Epithelial cell of prostate (primary cell): ENCODE measurements around the gene TP53BP2.
A peak's percentile ranks its signal among the peaks of the same experiment; 100 is the strongest.

Experiments used
- DNase-seq: peaks from one replicate; pipeline ENCODE4 v3.0.0-alpha.2; 2011; ENCODE audit warnings: low read depth, low spot score
- H3K27ac ChIP-seq: fragments of 450-650 bp; 2 replicates; pipeline ENCODE4 v1.5.1; 2017; ENCODE audit warnings: mild to moderate bottlenecking

Gene TP53BP2

GRCh38 chr1:223802602-223803001 lies 43.1 kb downstream of the TP53BP2 start:
- no peak overlapping the region for H3K27ac ChIP-seq
- no peak for DNase-seq

- DNase-seq = no peak
- no peak overlapping the region for H3K27ac ChIP-seq
Measured at GRCh38 chr1:223802032-223802431, 43.7 kb downstream of the TP53BP2 start.

- no peak for DNase-seq
- no peak overlapping the region for H3K27ac ChIP-seq
Measured at GRCh38 chr1:223796210-223796609, 49.5 kb downstream of the TP53BP2 start.

- no peak overlapping the region for H3K27ac ChIP-seq
- DNase-seq = no peak
Measured at GRCh38 chr1:223794136-223794880, 51.4 kb downstream of the TP53BP2 start.

GRCh38 chr1:223793716-223794115 lies 52.0 kb downstream of the TP53BP2 start:
- DNase-seq = no peak
- H3K27ac ChIP-seq = no peak overlapping the region

GRCh38 chr1:223792046-223792445 lies 53.7 kb downstream of the TP53BP2 start:
- no peak for DNase-seq
- H3K27ac ChIP-seq = no peak overlapping the region

GRCh38 chr1:223788746-223789415 lies 56.9 kb downstream of the TP53BP2 start:
- H3K27ac ChIP-seq = no peak overlapping the region
- DNase-seq = no peak

GRCh38 chr1:223785808-223786207 lies 59.9 kb downstream of the TP53BP2 start:
- no peak overlapping the region for H3K27ac ChIP-seq
- no peak for DNase-seq

- no peak overlapping the region for H3K27ac ChIP-seq
- no peak for DNase-seq
Measured at GRCh38 chr1:223784541-223784940, 61.2 kb downstream of the TP53BP2 start.

- DNase-seq = no peak
- no peak overlapping the region for H3K27ac ChIP-seq
Measured at GRCh38 chr1:223783676-223784075, 62.1 kb downstream of the TP53BP2 start.

- DNase-seq = no peak
- peak overlapping the region; percentile 38 for H3K27ac ChIP-seq
Measured at GRCh38 chr1:223780949-223781348, 64.8 kb downstream of the TP53BP2 start.

GRCh38 chr1:223780318-223780717 lies 65.4 kb downstream of the TP53BP2 start:
- no peak for DNase-seq
- peak overlapping the region; percentile 38 for H3K27ac ChIP-seq

- H3K27ac ChIP-seq = peak overlapping the region; percentile 81
- DNase-seq = no peak
Measured at GRCh38 chr1:223776826-223777454, 68.8 kb downstream of the TP53BP2 start.

GRCh38 chr1:223776075-223776814 lies 69.5 kb downstream of the TP53BP2 start:
- peak; percentile 87 for DNase-seq

GRCh38 chr1:223775711-223776074 lies 70.1 kb downstream of the TP53BP2 start:
- H3K27ac ChIP-seq = peak overlapping the region; percentile 81

More at GRCh38 chr1:223776075-223776814, 69.5 kb downstream of the TP53BP2 start:
- H3K27ac ChIP-seq = peak overlapping the region; percentile 81

GRCh38 chr1:223775054-223775453 lies 70.7 kb downstream of the TP53BP2 start:
- DNase-seq = no peak
- H3K27ac ChIP-seq = peak overlapping the region; percentile 81

More at GRCh38 chr1:223775711-223776074, 70.1 kb downstream of the TP53BP2 start:
- DNase-seq = no peak

- peak overlapping the region; percentile 81 for H3K27ac ChIP-seq
- no peak for DNase-seq
Measured at GRCh38 chr1:223774134-223774814, 71.5 kb downstream of the TP53BP2 start.

- peak overlapping the region; percentile 81 for H3K27ac ChIP-seq
- DNase-seq = no peak
Measured at GRCh38 chr1:223772771-223773160, 73.0 kb downstream of the TP53BP2 start.

GRCh38 chr1:223771814-223772770 lies 73.7 kb downstream of the TP53BP2 start:
- DNase-seq = no peak
- peak overlapping the region; percentile 81 for H3K27ac ChIP-seq
